ENCODE results near the gene DDX55.
A peak's percentile ranks its signal among the peaks of the same experiment; 100 is the strongest.
"Not testable (repeated sequence)": the region's sequence is repeated elsewhere in the genome, so short reads cannot be mapped to it uniquely, and the experiment has no call there.

The DDX55 gene

GRCh38 chr12:123599721-123600120 lies 2.2 kb upstream of the DDX55 start:
- no peaks in the 10 kb centered on the region for H3K9me3 ChIP-seq
- peaks cover 0 to 22% (median 12%) of the 10 kb centered on the region in 4 donors for H3K4me1 ChIP-seq
- no peaks in the 10 kb centered on the region for H3K27me3 ChIP-seq
- intact Hi-C loops (cut with DNase I; ENCODE audit: low total_unique reads) = loop anchor here (5.0 kb wide), 1 partner anchor 332 kb away; no protein-coding TSS in a partner anchor
- TF ChIP-seq CTCF (IDR thresholded peaks at IDR 0.05) = no peak
- DNase-seq = no peak
- no peak overlapping the region for H3K4me3 ChIP-seq
- H3K27ac ChIP-seq = no peak overlapping the region
- peaks cover 6 to 53% (median 35%) of the 10 kb centered on the region in 3 donors for H3K36me3 ChIP-seq

GRCh38 chr12:123602651-123603195 lies 824 bp downstream of the DDX55 start:
- Histone ChIP-seq H3K4me1 (peaks cover 0 to 22% (median 12%) of the 10 kb centered on the region in 4 donors), H3K27me3 (no peaks in the 10 kb centered on the region), H3K27ac (peak overlapping the region; percentile 74 to 85), H3K36me3 (peaks cover 9 to 50% (median 31%) of the 10 kb centered on the region in 3 donors), H3K9me3 (no peaks in the 10 kb centered on the region), H3K4me3 (peak overlapping the region; percentile 81)
- TF ChIP-seq CTCF (IDR thresholded peaks at IDR 0.05) = no peak
- DNase-seq = no peak
- intact Hi-C loops (cut with DNase I; ENCODE audit: low total_unique reads) = no loop called here

GRCh38 chr12:123603495-123603894 lies 1.6 kb downstream of the DDX55 start:
- intact Hi-C loops (cut with DNase I; ENCODE audit: low total_unique reads); DNase-seq; H3K27me3 ChIP-seq; H3K4me3 ChIP-seq; H3K27ac ChIP-seq; H3K9me3 ChIP-seq: not testable (repeated sequence)
- Histone ChIP-seq H3K36me3 (peaks cover 17 to 50% (median 31%) of the 10 kb centered on the region in 3 donors), H3K4me1 (peaks cover 0 to 22% (median 12%) of the 10 kb centered on the region in 4 donors)

GRCh38 chr12:123607756-123608155 lies 5.9 kb downstream of the DDX55 start:
- H3K27ac ChIP-seq = no peak overlapping the region
- intact Hi-C loops (cut with DNase I; ENCODE audit: low total_unique reads) = no loop called here

GRCh38 chr12:123608182-123608581 lies 6.3 kb downstream of the DDX55 start:
- Histone ChIP-seq H3K27me3 (no peaks in the 10 kb centered on the region), H3K9me3 (no peaks in the 10 kb centered on the region), H3K36me3 (peaks cover 54 to 90% (median 71%) of the 10 kb centered on the region in 3 donors), H3K4me3 (no peak overlapping the region), H3K4me1 (peaks cover 0 to 4% (median 1%) of the 10 kb centered on the region in 4 donors), H3K27ac (no peak overlapping the region)
- TF ChIP-seq CTCF (IDR thresholded peaks at IDR 0.05) = no peak
- intact Hi-C loops (cut with DNase I; ENCODE audit: low total_unique reads) = no loop called here
- DNase-seq = no peak

More at GRCh38 chr12:123607756-123608155, 5.9 kb downstream of the DDX55 start:
- Histone ChIP-seq H3K36me3 (peaks cover 50 to 86% (median 67%) of the 10 kb centered on the region in 3 donors), H3K4me3 (no peak overlapping the region), H3K9me3 (no peaks in the 10 kb centered on the region), H3K4me1 (peaks cover 0 to 9% (median 5%) of the 10 kb centered on the region in 4 donors), H3K27me3 (no peaks in the 10 kb centered on the region)
- no peak for DNase-seq
- TF ChIP-seq CTCF (IDR thresholded peaks at IDR 0.05) = no peak

- Histone ChIP-seq H3K9me3 (no peaks in the 10 kb centered on the region), H3K27ac (no peak overlapping the region), H3K27me3 (no peaks in the 10 kb centered on the region), H3K4me1 (no peaks in the 10 kb centered on the region), H3K4me3 (no peak overlapping the region), H3K36me3 (peaks cover 71 to 100% (median 89%) of the 10 kb centered on the region in 3 donors)
- no peak for DNase-seq
- intact Hi-C loops (cut with DNase I; ENCODE audit: low total_unique reads) = no loop called here
- TF ChIP-seq CTCF (IDR thresholded peaks at IDR 0.05) = no peak
Measured at GRCh38 chr12:123614110-123614509, 12.2 kb downstream of the DDX55 start.

Data from tibial artery (tissue), 4 donors.